HL-60/S4 (cell line): ENCODE data around the gene NRG3.
"Not testable (repeated sequence)": the region's sequence is repeated elsewhere in the genome, so short reads cannot be mapped to it uniquely, and the experiment has no call there.

Source experiments
- in situ Hi-C: fragments of 300-500 bp; cut with MboI; formaldehyde crosslinking; loops from 2 replicates; pipeline ENCODE4 v1.14.3; 2022; ENCODE audit warnings: low sequenced_read_pairs

NRG3 gene

DNA sequence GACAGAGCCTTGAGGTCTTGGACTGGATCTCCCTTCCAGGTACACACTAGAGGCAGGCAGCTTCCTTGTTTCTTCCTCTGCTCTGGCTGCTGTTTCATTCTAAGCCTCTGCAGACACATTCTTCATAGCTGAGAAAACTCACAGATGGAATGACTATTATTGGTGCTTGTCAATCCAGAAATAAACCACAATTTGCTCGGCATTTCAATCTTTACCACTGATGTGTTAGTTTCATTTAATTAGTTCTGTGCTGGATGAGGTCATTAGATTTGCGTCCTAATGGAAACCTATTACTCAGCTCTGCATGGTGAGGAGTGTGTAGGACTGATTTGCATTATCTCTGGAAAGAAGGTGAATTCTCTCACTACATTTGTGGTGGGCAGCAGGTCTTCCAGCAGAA lies 392.5 kb downstream of the NRG3 start:
- in situ Hi-C loops, result no loop called here

DNA sequence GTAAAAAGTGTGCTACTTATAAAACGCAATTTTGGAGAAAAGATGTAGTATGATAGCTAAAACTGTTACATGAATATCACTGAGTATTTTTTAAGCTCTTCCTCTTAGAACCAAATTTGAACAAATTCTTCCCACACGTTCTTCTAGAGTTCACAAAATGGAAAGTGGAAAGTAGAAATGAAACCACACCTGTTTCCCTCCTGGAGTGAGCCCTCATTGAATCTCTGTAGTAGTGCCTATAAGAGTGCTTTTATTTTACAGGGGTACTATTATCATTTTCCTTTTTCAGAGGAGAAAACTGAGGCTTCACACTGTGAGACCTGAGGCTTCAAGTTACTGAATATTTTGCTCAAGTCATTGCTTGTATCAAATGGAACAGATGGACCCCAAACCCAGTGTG lies 393.0 kb downstream of the NRG3 start:
- in situ Hi-C loops, result no loop called here

DNA sequence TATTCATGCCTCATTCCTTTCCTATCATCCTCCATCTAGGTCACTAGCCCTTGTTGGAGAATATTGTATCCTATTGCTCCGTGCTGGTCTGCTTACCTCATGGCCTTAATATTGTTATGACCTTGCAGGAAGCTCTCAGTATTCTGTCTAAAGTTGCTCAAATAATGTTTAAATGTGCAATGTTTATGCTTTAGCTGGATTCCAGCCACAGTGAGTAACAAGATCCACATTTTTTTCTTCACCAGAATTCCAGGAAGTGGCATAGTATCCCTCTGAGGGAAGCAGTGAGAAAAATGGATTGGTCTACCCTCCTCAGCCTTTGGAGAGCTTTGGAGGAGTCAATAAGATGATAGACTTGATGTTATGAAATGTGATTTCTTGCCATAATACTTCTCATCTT lies 402.6 kb downstream of the NRG3 start:
- in situ Hi-C loops, result no loop called here

DNA sequence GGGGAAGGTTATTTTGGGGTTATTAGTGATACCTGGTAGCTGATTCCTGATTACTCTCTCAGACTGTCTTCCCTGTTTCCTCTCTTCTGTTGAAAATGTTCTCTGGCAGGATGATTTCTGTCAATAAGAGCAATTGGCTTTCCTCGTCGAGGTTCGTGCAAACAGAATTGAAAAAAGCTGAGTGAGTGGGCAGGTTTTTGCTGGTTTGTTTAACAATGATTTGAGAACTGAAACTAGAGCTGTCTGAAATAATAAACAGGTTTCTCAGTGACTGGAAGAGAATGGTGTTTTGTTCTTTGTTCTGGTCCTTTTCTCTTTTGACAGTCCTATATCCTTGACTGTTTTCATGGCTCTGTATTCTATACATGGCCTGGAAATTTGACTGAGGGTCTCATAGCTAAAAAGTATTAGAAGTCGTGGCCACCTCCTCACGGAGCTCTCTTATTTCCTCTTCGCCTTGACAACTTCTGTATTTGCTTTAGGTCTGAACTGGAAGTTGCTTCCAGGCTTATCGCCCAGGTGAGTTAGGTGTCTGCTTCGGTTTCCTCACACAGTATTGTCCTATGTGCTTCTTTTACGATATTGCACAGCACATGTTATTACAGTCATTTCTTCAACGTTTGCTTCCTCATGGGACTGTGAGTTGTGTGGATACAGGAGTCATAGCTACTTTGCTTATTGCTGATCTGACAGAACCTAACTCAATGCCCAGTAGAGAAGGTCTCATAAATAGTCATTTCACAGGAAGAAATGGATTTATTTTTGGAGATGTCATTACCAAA lies 403.6 kb downstream of the NRG3 start:
- in situ Hi-C loops, result no loop called here

DNA sequence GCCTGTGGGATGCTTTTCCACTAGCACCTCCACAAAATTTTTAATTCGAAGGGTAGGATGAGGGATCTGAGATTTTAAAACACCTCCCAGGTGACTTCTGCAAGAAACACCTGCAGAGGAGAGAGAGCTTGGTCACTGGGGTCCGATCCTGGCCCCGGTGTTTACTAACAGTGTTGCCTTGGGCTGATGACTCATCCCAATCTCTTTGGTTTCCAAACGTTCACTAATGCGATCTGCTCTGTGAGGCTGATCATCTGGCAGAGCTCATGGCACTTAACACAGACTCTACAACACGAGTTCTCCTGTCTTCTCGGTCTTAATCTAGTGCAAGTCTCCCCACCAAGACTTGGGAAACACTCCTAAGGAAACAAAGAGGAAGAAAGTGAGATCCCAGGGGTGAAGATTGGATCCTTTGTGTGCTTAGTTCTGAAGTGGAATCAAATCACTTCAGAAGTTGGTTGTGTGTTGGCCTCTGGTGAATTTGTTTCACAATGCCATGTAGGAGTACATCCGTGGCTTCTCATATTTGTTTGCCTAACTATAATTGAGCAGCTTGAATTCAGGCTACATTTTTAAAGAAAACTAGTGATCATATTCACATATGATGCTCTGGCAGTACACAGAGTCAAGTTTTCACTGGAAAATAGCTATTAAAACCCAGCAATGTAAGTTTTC lies 407.9 kb downstream of the NRG3 start:
- in situ Hi-C loops, result no loop called here

DNA sequence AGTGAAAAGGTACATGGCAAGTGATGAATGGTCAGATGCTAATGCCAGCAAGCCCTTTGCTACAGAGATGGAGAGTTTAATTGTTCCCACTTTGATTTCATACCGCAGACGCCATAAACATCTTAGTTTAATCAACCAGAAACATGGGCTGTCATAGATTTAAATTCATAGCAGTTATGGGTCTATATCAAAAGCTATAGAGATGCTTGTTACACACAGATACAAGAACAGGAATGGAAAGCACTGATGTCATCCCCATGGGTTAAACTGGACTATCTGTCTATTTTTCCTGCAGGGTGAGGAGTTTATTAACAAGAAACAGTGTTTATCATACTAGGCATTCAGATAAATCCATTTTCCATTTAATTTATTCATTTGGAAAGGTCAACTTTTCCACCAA lies 409.2 kb downstream of the NRG3 start:
- in situ Hi-C loops, result no loop called here

DNA sequence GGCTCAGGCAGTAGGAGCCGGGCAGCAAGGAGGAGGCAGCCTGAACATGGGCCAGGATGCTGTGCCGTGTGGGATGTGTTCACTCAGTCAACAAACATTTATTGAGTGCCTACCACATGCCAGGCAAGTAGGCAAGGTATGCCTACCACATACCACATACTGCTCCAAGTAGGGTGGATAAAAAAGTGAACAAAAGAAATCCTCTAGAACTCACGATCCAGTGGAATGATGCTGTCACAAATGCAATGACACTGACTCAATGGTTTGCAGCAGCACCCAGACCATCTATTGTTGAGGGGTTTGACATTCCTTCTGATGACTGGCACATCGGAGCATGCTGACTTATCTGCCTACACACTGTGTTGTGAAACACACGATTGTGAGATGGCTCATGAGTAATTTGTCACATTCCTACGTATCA lies 413.5 kb downstream of the NRG3 start:
- in situ Hi-C loops, result no loop called here

DNA sequence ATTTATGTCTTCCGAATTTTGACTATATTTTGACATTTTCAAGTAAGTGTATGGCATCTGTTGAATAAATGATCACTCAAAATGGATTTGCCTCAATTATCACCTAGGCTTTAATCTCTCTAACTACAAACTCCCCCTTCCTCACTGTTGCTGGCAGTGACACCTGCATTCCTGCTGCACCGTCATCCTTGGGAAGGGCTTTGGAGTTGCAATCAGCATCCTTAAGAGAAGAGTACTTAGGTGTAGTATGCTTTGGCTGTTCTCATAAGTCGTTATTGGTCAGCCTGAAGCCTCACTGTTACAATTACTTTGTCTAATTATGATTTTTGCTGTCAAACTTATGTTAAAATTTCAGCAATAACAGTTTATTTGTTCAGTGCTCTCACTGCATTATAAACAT lies 415.0 kb downstream of the NRG3 start:
- in situ Hi-C loops, result no loop called here

DNA sequence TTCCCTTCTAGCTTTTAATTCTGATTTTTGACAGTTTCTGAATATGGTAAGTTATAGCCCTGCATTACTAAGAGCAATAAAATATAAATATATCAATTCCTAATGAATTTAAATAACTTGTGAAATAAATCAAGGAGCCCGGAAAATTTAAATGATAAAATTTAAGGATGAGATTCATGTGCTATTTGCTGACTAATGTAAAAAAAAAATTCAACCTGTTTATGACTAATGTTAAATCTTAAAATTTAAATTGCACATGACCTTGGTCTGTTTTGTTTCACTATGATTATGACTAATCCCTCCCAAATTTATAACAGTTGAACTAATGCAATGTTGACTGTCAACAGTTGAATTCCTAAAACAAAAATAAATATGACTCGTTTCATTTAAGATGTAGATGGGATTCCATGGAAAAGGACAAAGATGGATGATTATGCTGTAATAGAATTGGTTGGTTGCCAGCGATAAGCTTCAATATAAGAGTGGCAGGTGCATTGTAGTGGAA lies 419.9 kb downstream of the NRG3 start:
- in situ Hi-C loops, result no loop called here

DNA sequence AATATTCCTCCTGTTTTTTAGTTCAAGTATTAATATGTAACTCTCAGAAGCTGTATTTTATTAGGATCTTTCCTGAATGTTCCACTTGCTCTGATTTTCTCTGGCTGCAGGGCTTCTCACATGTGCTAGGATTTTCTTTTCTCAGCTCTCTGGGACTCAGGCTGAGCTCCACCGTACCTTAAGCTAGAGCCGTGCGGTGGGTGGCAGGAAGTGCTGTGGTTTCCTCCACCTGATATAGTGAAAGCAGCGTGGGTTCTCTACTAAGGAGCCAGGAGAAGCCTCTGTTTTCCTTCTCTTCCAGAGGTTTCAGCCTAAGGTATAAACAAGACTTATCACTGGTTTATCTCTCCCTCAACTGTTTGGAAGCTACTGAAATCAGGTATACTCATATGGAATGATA lies 433.6 kb downstream of the NRG3 start:
- in situ Hi-C loops, result no loop called here

DNA sequence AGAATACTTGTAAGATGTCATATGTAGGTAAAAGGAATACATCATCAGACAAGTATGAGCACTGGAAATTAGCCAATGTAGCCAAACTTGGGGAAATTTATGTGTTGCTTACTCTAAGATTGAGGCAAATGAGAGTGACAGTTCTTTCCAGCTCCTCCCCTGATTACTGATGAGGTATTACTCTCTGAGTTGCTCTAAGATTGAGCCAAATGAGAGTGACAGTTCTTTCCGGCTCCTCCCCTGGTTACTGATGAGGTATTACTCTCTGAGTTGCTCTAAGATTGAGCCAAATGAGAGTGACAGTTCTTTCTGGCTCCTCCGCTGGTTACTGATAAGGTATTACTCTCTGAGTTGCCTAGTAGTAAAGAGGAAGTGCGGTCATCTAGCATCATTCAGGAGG lies 435.8 kb downstream of the NRG3 start:
- in situ Hi-C loops, result no loop called here

DNA sequence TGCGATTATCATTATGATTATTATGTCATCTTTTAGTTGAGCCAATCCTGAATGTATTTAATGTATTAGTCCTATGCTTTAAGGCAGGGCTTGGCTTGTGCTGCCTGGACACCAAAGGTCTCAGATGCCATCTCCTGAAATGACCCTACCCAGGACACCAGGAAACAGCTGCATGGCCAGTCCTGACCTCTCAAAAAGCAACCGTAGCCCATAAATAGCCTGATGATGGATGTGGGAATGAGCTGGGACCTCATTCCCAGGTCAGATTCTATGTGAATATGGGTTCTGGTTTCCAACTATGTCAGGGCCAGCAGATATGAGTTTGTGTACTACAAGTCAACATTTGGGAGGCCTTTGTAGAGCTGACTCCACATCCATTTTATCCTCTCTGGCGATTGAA lies 438.4 kb downstream of the NRG3 start:
- in situ Hi-C loops, result no loop called here

DNA sequence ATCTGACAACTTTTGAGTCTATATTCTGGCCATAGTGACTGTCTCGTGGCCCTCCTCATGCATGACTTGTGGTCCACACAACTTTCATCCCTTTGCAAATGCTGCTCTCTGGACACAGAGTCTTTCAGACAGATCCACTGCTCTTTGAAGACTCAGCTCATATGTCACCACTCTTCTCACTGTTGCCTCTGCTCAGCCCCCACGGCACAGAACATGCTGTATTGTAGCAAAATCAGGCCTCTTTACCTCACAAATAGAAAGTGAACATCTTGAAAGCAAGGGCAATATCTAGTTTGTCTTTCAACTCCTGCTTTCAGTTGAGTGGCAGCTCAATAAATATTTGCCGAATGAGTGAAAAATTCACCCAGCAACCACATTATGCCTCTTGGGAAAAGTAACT lies 443.5 kb downstream of the NRG3 start:
- in situ Hi-C loops, result no loop called here

DNA sequence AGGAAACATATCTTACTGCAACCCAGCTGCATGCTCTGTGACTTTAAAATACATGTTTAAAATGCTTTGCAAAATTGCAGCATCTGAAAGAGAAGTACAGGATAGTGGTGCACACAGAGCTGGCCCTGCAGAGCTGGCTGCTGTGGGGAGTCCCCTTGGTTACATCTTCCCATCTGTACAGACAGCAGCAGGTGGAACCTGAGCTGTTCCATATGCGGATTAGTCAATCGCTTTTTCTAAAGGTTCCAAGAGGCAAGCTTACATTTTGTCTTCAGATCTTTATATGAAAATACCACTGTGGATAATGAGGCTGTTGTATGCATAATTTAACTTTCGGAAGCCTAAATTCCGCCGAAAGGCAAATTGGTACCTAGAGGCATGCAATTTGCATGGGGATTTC lies 444.1 kb downstream of the NRG3 start:
- in situ Hi-C loops, result no loop called here

DNA sequence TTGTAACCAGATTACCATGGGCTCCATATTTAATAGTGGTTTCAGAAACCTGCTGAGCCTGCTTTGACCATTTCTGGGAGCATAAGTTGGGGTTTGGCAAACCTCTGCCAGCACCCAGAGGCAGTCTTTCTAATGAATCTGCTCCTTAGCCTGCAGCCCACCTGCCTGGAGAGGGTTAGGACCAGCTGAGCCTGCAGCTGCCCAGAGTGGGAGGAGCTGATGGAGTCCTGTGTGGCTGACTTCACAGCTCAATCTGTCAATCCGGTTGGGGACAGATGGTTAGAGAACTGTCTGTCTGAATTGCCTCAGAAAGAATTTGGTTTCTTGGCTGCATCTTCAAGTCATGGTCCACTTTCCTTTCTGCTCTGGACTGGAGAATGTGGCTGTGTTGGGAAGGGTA lies 444.6 kb downstream of the NRG3 start:
- in situ Hi-C loops, result no loop called here

DNA sequence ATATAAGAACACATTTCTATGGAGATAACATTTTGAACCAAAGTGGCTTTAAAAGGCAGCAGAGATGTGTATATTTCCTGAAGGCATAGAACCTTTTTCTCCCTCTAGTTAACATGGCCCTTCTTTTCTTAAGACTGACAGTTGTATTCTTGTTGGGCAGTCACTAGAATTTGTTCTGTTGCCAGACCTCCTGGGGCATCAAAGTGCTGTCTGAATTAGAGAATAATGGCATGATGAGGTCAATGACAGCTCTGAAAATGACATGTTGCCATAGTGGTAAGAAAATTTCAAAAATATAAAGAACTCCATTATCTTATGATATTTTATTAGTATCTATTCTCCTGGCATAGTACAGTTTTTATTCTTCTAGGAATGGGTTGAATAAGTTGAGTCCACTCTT lies 446.7 kb downstream of the NRG3 start:
- in situ Hi-C loops, result no loop called here

DNA sequence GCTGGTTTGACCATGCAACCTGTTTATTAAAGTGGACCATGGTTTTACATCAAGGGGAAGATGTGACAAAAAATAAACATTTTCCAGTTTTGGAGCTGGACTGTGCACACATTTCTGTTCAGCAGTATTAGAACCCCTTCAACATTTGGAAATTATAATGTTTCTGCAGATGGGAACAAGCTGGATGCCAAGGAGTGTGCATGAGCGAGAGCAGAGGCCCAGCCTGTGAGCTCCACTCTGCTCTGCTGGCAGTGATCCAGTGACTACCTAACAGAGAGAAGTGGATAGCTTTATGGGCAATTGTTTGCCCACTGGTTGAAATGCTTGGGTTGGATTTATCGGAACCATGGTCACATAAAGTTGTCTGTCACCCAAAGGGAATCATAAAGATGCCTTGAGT lies 456.7 kb downstream of the NRG3 start:
- in situ Hi-C loops, result no loop called here

DNA sequence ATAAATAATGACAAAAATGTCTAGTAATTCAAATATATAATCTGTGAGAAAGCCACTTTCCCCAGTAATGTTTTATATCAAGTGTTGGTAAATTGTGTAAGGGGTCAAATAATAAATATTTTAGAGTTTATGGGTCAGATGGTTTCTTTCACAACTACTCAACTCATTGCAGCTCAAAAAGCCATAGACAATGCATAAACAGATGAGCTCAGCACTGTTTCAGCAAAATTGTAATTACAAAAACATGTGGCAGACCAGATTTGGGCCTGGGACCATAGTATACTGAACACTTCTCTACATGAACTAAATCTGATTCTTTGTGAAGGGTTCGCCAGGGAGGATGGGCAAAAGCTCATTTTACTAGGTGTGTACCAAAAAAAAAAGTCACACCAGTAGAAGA lies 460.8 kb downstream of the NRG3 start:
- in situ Hi-C loops, result no loop called here

DNA sequence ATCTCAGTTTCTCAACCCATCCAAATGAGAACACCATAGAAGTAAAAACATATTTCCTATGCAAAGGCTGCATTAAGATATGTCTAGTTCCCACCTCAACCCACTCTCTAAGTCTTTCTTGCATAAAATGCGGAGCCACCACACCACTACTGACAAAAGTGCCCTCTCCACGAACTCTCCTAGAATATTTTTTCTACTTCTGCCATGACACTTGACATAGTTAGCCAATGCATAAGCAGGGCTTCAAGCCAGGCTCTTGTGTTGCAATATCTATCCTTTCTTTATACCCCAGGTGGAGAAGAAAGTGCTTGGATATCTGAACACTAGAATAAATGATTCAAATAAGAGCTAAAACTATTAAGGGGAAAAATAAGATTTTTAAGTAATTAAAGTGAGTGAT lies 465.2 kb downstream of the NRG3 start:
- in situ Hi-C loops, result no loop called here

DNA sequence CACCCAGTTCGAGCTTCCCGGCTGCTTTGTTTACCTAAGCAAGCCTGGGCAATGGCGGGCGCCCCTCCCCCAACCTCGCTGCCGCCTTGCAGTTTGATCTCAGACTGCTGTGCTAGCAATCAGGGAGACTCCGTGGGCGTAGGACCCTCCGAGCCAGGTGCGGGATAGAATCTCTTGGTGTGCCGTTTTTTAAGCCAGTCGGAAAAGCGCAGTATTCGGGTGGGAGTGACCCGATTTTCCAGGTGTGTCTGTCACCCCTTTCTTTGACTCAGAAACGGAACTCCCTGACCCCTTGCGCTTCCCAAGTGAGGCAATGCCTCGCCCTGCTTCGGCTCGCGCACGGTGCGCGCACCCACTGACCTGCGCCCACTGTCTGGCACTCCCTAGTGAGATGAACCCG lies 474.6 kb downstream of the NRG3 start:
- in situ Hi-C loops, result not testable (repeated sequence)

DNA sequence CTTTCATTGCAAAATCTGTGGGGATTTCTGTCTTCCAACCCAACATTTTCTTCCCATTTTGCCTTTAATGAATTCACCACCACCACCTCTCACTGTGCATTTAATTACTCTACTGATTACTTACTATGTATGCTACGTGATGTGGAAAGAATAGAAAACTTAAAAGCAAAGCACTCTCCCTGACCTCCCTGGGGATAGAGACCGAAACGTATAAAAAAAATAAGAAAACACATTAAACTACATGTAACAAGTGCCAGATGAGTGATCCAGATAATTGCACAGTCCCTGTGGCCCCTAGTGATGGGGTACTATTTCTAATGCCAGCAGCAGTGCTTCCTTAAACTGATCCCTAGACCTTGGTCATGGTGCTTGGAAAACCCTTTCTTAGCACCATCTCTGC lies 478.4 kb downstream of the NRG3 start:
- in situ Hi-C loops, result no loop called here

DNA sequence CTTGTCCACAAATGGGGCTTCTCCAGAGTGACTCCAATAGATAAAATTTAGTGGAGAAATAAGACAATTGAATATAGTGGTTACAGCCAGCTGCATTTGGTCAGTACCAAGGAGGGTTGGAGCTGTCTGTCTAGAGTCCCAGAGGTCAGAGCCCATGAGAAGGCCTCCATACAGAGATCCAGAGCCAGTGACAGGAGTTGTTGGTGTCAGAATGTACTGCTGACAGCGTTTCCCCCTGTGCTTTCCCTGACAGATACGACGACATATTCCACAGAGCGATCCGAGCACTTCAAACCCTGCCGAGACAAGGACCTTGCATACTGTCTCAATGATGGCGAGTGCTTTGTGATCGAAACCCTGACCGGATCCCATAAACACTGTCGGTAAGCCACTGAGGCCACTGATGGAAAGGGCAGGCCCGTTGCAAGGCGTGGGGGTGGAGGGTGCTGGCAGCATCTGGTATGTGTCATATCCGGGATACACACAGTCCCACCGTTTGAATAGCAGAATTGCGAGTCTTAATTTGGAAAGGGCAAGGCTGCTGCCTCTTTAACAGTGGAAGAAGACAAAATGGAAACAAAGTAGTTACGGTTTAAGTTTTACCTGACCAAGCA lies 483.6 kb downstream of the NRG3 start:
- in situ Hi-C loops, result no loop called here
